HEK293 (cell line): ENCODE results near the gene SLC8A2.

Source experiments
- HIC1 ChIP-seq: fragments of 450-650 bp; formaldehyde crosslinking; IDR thresholded peaks from 2 replicates; pipeline ENCODE4 v1.5.1; 2016; ENCODE audit warnings: missing biosample characterization, missing genetic modification characterization
- MEIS1 ChIP-seq: sonication (generic); formaldehyde crosslinking; IDR thresholded peaks from 2 replicates; pipeline ENCODE4 v1.8.1; 2022; ENCODE audit warnings: missing genetic modification reagents, mild to moderate bottlenecking, borderline replicate concordance
- MYNN ChIP-seq: fragments of 450-650 bp; formaldehyde crosslinking; IDR thresholded peaks from 2 replicates; pipeline ENCODE4 v1.5.1; 2016; ENCODE audit warnings: missing biosample characterization, missing genetic modification characterization, borderline replicate concordance
- SCRT2 ChIP-seq: fragments of 450-650 bp; formaldehyde crosslinking; IDR thresholded peaks from 2 replicates; pipeline ENCODE4 v1.5.1; 2016; ENCODE audit warnings: missing biosample characterization, missing genetic modification characterization
- SETDB1 ChIP-seq: IDR thresholded peaks from one replicate; pipeline ENCODE4 v1.6.1; 2017; ENCODE audit warnings: mild to moderate bottlenecking, low read length, moderate library complexity, mixed read lengths; ENCODE audit not compliant: insufficient read length
- ZBTB26 ChIP-seq: fragments of 450-650 bp; formaldehyde crosslinking; optimal IDR thresholded peaks from 2 replicates; pipeline ENCODE3; 2016; ENCODE audit warnings: missing biosample characterization, mild to moderate bottlenecking, missing genetic modification characterization
- ZBTB49 ChIP-seq: fragments of 450-650 bp; formaldehyde crosslinking; IDR thresholded peaks from 2 replicates; pipeline ENCODE4 v1.5.1; 2016; ENCODE audit warnings: missing biosample characterization, missing genetic modification characterization, low read depth
- ZBTB6 ChIP-seq: fragments of 450-650 bp; formaldehyde crosslinking; IDR thresholded peaks from 2 replicates; pipeline ENCODE4 v1.5.1; 2017; ENCODE audit warnings: missing biosample characterization, missing genetic modification characterization
- ZEB2 ChIP-seq: fragments of 450-650 bp; formaldehyde crosslinking; IDR thresholded peaks from 2 replicates; pipeline ENCODE4 v1.5.1; 2016; ENCODE audit warnings: missing biosample characterization, missing genetic modification characterization
- ZFP3 ChIP-seq: fragments of 450-650 bp; formaldehyde crosslinking; IDR thresholded peaks from 2 replicates; pipeline ENCODE4 v1.5.1; 2016; ENCODE audit warnings: low read depth, missing biosample characterization, missing genetic modification characterization
- ZNF138 ChIP-seq: fragments of 450-650 bp; formaldehyde crosslinking; IDR thresholded peaks from 2 replicates; pipeline ENCODE4 v1.5.1; 2016; ENCODE audit warnings: missing biosample characterization, missing genetic modification characterization, borderline replicate concordance
- ZNF148 ChIP-seq: fragments of 450-650 bp; formaldehyde crosslinking; IDR thresholded peaks from 2 replicates; pipeline ENCODE4 v1.5.0; 2017; ENCODE audit warnings: missing biosample characterization, missing genetic modification characterization, borderline replicate concordance
- ZNF19 ChIP-seq: fragments of 450-650 bp; formaldehyde crosslinking; IDR thresholded peaks from 2 replicates; pipeline ENCODE4; 2016; ENCODE audit warnings: missing biosample characterization, missing genetic modification characterization, low read depth
- ZNF223 ChIP-seq: fragments of 450-650 bp; formaldehyde crosslinking; IDR thresholded peaks from 2 replicates; pipeline ENCODE4 v1.5.1; 2016; ENCODE audit warnings: missing biosample characterization, missing genetic modification characterization
- ZNF23 ChIP-seq: fragments of 450-650 bp; formaldehyde crosslinking; IDR thresholded peaks from 2 replicates; pipeline ENCODE4 v1.5.1; 2016; ENCODE audit warnings: missing biosample characterization, missing genetic modification characterization, borderline replicate concordance
- ZNF280C ChIP-seq: fragments of 450-650 bp; formaldehyde crosslinking; IDR thresholded peaks from 2 replicates; pipeline ENCODE4 v1.5.1; 2016; ENCODE audit warnings: missing biosample characterization, missing genetic modification characterization
- ZNF302 ChIP-seq: fragments of 450-650 bp; formaldehyde crosslinking; IDR thresholded peaks from 2 replicates; pipeline ENCODE4 v1.5.1; 2016; ENCODE audit warnings: missing biosample characterization, missing genetic modification characterization, low read depth
- ZNF324 ChIP-seq: fragments of 450-650 bp; formaldehyde crosslinking; IDR thresholded peaks from 2 replicates; pipeline ENCODE4 v1.5.1; 2016; ENCODE audit warnings: missing biosample characterization, missing genetic modification characterization
- ZNF341 ChIP-seq: fragments of 450-650 bp; formaldehyde crosslinking; IDR thresholded peaks from 2 replicates; pipeline ENCODE4; 2016; ENCODE audit warnings: low read depth, missing biosample characterization, missing genetic modification characterization
- ZNF423 ChIP-seq: fragments of 450-650 bp; formaldehyde crosslinking; IDR thresholded peaks from 2 replicates; pipeline ENCODE4 v1.5.1; 2016; ENCODE audit warnings: missing biosample characterization, missing genetic modification characterization
- ZNF426 ChIP-seq: fragments of 450-650 bp; formaldehyde crosslinking; IDR thresholded peaks from 2 replicates; pipeline ENCODE4 v1.5.1; 2017; ENCODE audit warnings: missing biosample characterization, missing genetic modification characterization, mild to moderate bottlenecking, inconsistent platforms, moderate library complexity
- ZNF544 ChIP-seq: fragments of 450-650 bp; formaldehyde crosslinking; IDR thresholded peaks from 2 replicates; pipeline ENCODE4 v1.5.0; 2017; ENCODE audit warnings: missing biosample characterization, missing genetic modification characterization
- ZNF660 ChIP-seq: fragments of 450-650 bp; IDR thresholded peaks from 2 replicates; pipeline ENCODE4 v1.5.1; 2018; ENCODE audit warnings: missing biosample characterization, mild to moderate bottlenecking, missing genetic modification characterization
- ZNF701 ChIP-seq: fragments of 450-650 bp; formaldehyde crosslinking; IDR thresholded peaks from 2 replicates; pipeline ENCODE4 v1.5.1; 2016; ENCODE audit warnings: missing biosample characterization, missing genetic modification characterization
- ZNF704 ChIP-seq: fragments of 450-650 bp; formaldehyde crosslinking; IDR thresholded peaks from 2 replicates; pipeline ENCODE4 v1.5.1; 2016; ENCODE audit warnings: missing biosample characterization, missing genetic modification characterization
- ZNF768 ChIP-seq: fragments of 450-650 bp; formaldehyde crosslinking; IDR thresholded peaks from 2 replicates; pipeline ENCODE4 v1.5.1; 2018; ENCODE audit warnings: missing biosample characterization, mild to moderate bottlenecking, missing genetic modification characterization

Gene SLC8A2

GRCh38 chr19:47471733-47472457 is at the start of gene SLC8A2 (continued):
- TF ChIP-seq ZNF423 (tag by site-specific recombination) (no peak), ZNF704 (tag by site-specific recombination) (no peak), ZNF148 (tag by site-specific recombination) (peak; percentile 61; the same call in 1 of the 2 replicates), ZNF701 (tag by site-specific recombination) (no peak), SETDB1 (no peak), ZNF223 (tag by site-specific recombination) (no peak), MEIS1 (CRISPR knock-in tag) (no peak), HIC1 (tag by site-specific recombination) (no peak), ZNF280C (tag by site-specific recombination) (no peak), ZNF324 (tag by site-specific recombination) (peak; percentile 80), ZBTB26 (peak; percentile 44), ZNF768 (tag by site-specific recombination) (peak; percentile 25; the same call in 1 of the 2 replicates), ZNF660 (tag by site-specific recombination) (no peak), ZNF426 (tag by site-specific recombination) (no peak), ZNF19 (tag by site-specific recombination) (no peak), ZBTB49 (no peak), ZNF544 (tag by site-specific recombination) (no peak), ZNF138 (no peak), ZBTB6 (no peak), ZNF341 (no peak), ZFP3 (tag by site-specific recombination) (no peak), ZEB2 (tag by site-specific recombination) (peak; percentile 53), SCRT2 (tag by site-specific recombination) (no peak), ZNF302 (no peak), ZNF23 (tag by site-specific recombination) (no peak), MYNN (no peak)
